Sigmoid colon (tissue), 3 donors: ENCODE measurements around the gene PRR20G.

ENCODE experiments used
- POLR2A ChIP-seq, 2 donors: fragments of 450-650 bp; IDR thresholded peaks; one replicate each; pipeline ENCODE4 v1.6.1; 2016; ENCODE audit warnings: antibody characterized with exemption in 2 of 2, mild to moderate bottlenecking in 2 of 2, moderate library complexity in 2 of 2
- TF ChIP-seq, protein P1 (sequence below), 4 experiments: fragments of 450-650 bp in 3 of 4; fragments of 200-600 bp in 1 of 4; IDR thresholded peaks; one replicate each; pipeline ENCODE4 v1.5.1; 2016 to 2019; ENCODE audit warnings: antibody characterized with exemption in 4 of 4, mild to moderate bottlenecking in 3 of 4, moderate library complexity in 2 of 4

- TF ChIP-seq, protein P1, sequence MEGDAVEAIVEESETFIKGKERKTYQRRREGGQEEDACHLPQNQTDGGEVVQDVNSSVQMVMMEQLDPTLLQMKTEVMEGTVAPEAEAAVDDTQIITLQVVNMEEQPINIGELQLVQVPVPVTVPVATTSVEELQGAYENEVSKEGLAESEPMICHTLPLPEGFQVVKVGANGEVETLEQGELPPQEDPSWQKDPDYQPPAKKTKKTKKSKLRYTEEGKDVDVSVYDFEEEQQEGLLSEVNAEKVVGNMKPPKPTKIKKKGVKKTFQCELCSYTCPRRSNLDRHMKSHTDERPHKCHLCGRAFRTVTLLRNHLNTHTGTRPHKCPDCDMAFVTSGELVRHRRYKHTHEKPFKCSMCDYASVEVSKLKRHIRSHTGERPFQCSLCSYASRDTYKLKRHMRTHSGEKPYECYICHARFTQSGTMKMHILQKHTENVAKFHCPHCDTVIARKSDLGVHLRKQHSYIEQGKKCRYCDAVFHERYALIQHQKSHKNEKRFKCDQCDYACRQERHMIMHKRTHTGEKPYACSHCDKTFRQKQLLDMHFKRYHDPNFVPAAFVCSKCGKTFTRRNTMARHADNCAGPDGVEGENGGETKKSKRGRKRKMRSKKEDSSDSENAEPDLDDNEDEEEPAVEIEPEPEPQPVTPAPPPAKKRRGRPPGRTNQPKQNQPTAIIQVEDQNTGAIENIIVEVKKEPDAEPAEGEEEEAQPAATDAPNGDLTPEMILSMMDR (IDR thresholded peaks at IDR 0.05) = no peak
- no peak for TF ChIP-seq POLR2A (IDR thresholded peaks at IDR 0.05)
These were observed 497 bp upstream of the PRR20G start for GRCh38 chr3:127288343-127288742.
